Right cardiac atrium (tissue), 5 donors: ENCODE results near the gene HSD17B7. TPM values are rescaled to one million over a fixed set of nuclear protein-coding genes. Genes with fewer than 3 reads are reported as not detected.
"Not testable (repeated sequence)": the region's sequence is repeated elsewhere in the genome, so short reads cannot be mapped to it uniquely, and the experiment has no call there.

ENCODE experiments used
- ATAC-seq, 2 donors: fragments of 200-7000 bp; cut with Tn5 transposase; one replicate each; pipeline versions ENCODE4 v1.8.0 to v1.9.1; 2020; ENCODE audit warnings: moderate library complexity in 2 of 2, mild to moderate bottlenecking in 1 of 2
- DNase-seq, 3 donors: peaks; one replicate each; pipeline ENCODE4 v3.0.0-alpha.2; 2020
- H3K27ac ChIP-seq: one replicate; pipeline ENCODE4 v1.5.1; 2013; ENCODE audit warnings: mild to moderate bottlenecking, low read length, control low read depth, moderate library complexity
- H3K27me3 ChIP-seq: one replicate; pipeline ENCODE4 v1.6.1; 2013; ENCODE audit not compliant: control insufficient read depth, insufficient read depth
- H3K4me1 ChIP-seq: one replicate; pipeline ENCODE4 v1.6.1; 2013; ENCODE audit warnings: low read length; ENCODE audit not compliant: control insufficient read depth, insufficient read depth
- H3K4me3 ChIP-seq: one replicate; pipeline ENCODE4 v1.5.1; 2013; ENCODE audit warnings: low read length, control low read depth
- H3K9me3 ChIP-seq: one replicate; pipeline ENCODE4 v1.6.1; 2013; ENCODE audit warnings: low read length; ENCODE audit not compliant: control insufficient read depth
- WGBS: extraction: QIAGEN DNeasy Blood & Tissue Kit; methylation state at CpG from one replicate; pipeline ENCODE4 v1.1.7; 2013; 5-methylcytosine and 5-hydroxymethylcytosine counted together
- intact Hi-C, 4 donors: fragments of 100-400 bp; cut with DNase I; formaldehyde crosslinking; loops; one replicate each; pipeline versions ENCODE4 v1.11.0 to v1.14.0; 2022 to 2023
- polyA plus RNA-seq: library from polyadenylated mRNA; stranded (reverse); fragments of 200-250 nt; gene quantifications from one replicate; pipeline ENCODE4 v1.2.3, GENCODE V29; 2013
- total RNA-seq, 4 donors: library from RNA; stranded (reverse); fragmentation: NEBNext Ultra II Directional; extraction: Animal tissue kit (Norgen Biotek cat#: 25700); gene quantifications; one replicate each; pipeline ENCODE4 v1.2.1, GENCODE V29; 2021
- donor health status: healthy with polysubstance abuse.
- donor health status: DM: no; HTN: yes; CAD: no.
- donor health status: DM: no; HTN: no; CAD: no.
- donor health status: DM: no; HTN: yes; CAD: no; lungs with severe emphysema.
- donor health status: DM: yes; HTN: yes; CAD: no.

The HSD17B7 gene
- total and polyA plus RNA-seq, 5 donors = 5.2 to 7.3 (median 6.2) TPM

DNA sequence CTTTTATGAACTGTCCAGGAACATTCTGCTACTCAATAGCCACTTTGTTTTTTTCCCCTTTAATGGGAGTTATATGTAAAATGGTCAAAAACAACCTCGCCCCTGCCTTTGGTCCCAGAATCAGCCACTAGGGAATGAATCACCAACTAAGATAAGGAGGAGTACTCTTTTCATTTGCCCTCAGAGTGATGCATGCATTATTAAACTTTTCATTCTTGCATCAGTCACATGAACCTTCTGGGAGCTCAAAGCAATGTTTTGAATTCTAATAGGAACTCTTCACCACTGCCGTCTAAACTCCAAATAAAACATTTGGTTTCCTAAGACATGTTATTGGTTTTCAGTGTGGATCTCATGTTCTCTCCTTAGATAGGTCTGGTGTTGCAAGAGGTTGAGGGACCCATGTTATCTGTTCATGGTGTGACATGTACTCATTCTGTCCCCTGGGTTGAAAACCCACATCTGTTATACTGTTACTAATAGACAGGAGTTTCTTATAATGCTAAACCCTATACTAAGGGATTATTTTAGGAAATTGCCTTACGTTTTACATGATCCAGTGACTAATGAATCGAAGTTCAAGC lies 17.8 kb upstream of the HSD17B7 start:
- no peak overlapping the region for H3K4me3 ChIP-seq
- no peak overlapping the region for H3K27ac ChIP-seq
- 68% methylated on average over 4 of the region's 4 CpGs for WGBS
- ATAC-seq = peak; percentile 83 to 87
- DNase-seq = peak in 1 of 3 donors; percentile 14
- H3K27me3 ChIP-seq = no peaks in the 10 kb centered on the region
- intact Hi-C loops = no loop called here
- no peaks in the 10 kb centered on the region for H3K9me3 ChIP-seq
- peaks cover 3% of the 10 kb centered on the region for H3K4me1 ChIP-seq

DNA sequence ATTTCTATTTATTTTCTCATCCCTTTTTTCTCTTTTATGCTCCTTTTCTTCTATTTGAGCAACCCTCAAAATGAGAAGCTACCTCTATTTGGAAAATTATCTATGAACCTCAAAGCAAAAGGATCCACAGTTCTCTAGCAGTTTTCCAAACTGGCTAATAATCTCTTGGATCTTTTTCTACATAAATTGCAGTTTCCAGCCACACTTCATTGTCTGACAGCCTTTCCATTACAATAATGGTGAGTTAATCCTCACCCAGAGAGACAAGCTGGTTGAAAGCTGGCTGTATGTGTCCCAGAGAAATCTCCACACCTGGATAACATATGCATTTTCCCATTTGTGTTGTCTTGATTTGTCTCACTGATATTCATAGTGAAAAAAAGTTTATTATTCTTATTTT lies 16.5 kb upstream of the HSD17B7 start:
- Histone ChIP-seq H3K27ac (no peak overlapping the region), H3K9me3 (no peaks in the 10 kb centered on the region), H3K27me3 (no peaks in the 10 kb centered on the region), H3K4me1 (peaks cover 6% of the 10 kb centered on the region), H3K4me3 (no peak overlapping the region)
- DNase-seq (no peak), ATAC-seq (no peak)
- intact Hi-C loops = no loop called here

DNA sequence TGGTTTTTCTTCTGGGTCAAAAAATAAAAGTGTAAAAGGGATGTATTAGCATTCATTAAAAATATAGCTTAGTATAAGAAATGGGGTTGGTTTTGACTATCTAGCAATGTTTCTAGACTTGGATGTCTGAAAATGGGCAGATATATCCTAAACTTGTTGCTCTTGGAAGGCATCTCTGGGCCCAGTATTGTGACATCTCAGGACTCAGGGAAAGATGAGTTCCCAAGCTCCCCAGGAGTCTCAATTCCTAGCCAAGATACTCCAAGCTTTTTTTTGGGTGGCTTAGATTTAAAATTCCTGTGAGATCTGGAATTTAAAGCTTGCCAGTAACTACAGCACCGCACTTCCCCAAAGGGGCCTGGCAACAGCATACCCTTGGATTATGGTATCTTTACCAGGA lies 11.5 kb upstream of the HSD17B7 start:
- ATAC-seq = peak in 1 of 2 donors; percentile 45
- intact Hi-C loops = no loop called here
- DNase-seq = no peak
- no peaks in the 10 kb centered on the region for H3K9me3 ChIP-seq
- no peak overlapping the region for H3K4me3 ChIP-seq
- 73% methylated on average over 1 of the region's 1 CpG for WGBS
- H3K4me1 ChIP-seq = peaks cover 3% of the 10 kb centered on the region
- H3K27ac ChIP-seq = no peak overlapping the region
- H3K27me3 ChIP-seq = no peaks in the 10 kb centered on the region

DNA sequence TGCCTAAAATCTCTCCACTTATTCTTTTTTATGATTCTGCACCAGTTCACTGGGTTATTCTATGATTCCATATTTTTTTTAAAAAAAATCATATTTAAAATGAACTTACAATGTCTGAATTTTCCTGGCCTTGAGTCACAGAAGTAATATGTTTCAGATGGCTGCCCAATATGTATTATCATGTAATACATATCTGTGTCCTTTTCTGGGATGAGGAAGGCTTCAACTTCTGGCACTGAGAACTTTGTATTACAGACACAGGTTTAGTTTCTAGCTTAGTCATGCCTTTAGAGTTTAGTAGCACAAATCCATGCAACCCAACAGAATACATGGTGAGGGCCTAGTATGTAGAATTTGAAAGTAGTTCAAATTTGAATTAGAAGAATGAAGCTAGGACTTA lies 7.8 kb upstream of the HSD17B7 start:
- H3K27me3 ChIP-seq = no peaks in the 10 kb centered on the region
- intact Hi-C loops = loop anchor here in 1 of 4 donors (10.0 kb wide), 1 partner anchor 168 kb away; no protein-coding TSS in a partner anchor
- no peak for ATAC-seq

DNA sequence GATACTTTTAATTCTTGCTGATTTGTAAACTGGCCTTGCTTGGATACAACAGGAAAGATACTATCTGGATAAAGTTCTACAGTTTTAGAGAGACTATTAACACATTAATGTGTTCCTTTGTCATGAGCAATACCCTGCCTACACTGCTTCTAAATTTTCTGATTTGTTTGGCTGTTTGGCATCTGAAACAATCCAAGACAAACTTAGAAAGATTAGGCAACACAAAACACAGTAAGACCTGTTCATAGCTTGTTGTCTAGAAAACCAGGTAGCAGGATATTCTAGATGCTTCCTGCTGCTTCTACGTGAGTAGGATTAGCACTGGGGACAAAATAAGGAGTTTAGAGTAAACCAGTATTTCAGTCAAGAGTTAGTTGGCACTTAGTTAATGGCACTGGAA lies 5.6 kb upstream of the HSD17B7 start:
- H3K27ac ChIP-seq, H3K9me3 ChIP-seq, H3K4me3 ChIP-seq, DNase-seq, ATAC-seq, H3K4me1 ChIP-seq, H3K27me3 ChIP-seq: not testable (repeated sequence)
- intact Hi-C loops = loop anchor here in 1 of 4 donors (10.0 kb wide), 1 partner anchor 170 kb away; no protein-coding TSS in a partner anchor
- WGBS = 100% methylated on average over 1 of the region's 1 CpG

More for the DNA sequence above, 7.8 kb upstream of the HSD17B7 start:
- Histone ChIP-seq H3K9me3 (no peaks in the 10 kb centered on the region), H3K4me3 (no peak overlapping the region), H3K27ac (no peak overlapping the region), H3K4me1 (peaks cover 3% of the 10 kb centered on the region)
- no peak for DNase-seq

DNA sequence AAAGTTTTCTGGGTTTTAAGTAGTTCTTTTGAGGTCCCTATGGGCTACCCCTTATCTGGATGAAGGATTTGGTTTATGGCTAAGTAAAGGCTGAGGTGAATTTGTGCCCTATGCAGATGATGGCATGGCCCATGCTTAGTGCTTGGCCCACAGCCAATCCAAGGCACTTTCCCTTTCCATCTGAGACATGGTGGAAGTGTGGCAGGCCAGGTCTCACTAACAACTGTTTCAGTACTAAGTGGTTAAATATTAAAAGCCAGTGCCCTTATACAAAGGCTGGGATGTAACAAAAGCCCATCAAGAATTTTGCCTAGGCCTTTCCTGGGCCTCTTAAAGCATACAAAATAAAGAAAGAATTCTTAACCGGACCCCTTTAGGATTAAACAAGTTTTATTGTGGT lies 1.7 kb upstream of the HSD17B7 start:
- H3K27ac ChIP-seq, H3K4me1 ChIP-seq, ATAC-seq, H3K4me3 ChIP-seq, H3K27me3 ChIP-seq, H3K9me3 ChIP-seq: not testable (repeated sequence)
- WGBS = 95% methylated on average over 1 of the region's 1 CpG
- intact Hi-C loops = loop anchor here in 1 of 4 donors (10.0 kb wide), 1 partner anchor 174 kb away; no protein-coding TSS in a partner anchor
- peak in 2 of 3 donors; percentile 45 to 61 for DNase-seq

DNA sequence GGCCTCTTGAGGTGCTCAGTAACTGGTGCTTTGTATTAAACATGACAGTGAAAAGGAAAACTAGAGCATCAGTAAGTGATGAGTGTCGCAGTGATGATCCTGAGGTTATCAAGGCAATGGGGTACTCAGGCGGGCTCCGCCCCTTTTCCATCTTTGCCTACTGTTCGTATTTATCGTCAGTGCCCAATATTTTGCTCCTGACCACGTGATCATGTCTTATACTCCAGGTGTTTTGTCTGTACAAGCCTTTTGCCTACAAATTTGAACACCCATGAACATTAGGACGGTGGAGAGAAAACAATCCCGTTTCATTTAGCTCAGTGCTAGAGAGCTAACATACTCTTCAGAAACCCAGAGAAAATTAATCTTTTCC lies 469 bp downstream of the HSD17B7 start:
- peak overlapping the region; percentile 51 for H3K4me3 ChIP-seq
- H3K27ac ChIP-seq, H3K27me3 ChIP-seq, DNase-seq, H3K9me3 ChIP-seq, H3K4me1 ChIP-seq: not testable (repeated sequence)
- ATAC-seq = peak; percentile 31 to 32
- WGBS = 0% methylated on average over 7 of the region's 8 CpGs
- intact Hi-C loops = loop anchor here in 1 of 4 donors (10.0 kb wide), 1 partner anchor 176 kb away; no protein-coding TSS in a partner anchor

DNA sequence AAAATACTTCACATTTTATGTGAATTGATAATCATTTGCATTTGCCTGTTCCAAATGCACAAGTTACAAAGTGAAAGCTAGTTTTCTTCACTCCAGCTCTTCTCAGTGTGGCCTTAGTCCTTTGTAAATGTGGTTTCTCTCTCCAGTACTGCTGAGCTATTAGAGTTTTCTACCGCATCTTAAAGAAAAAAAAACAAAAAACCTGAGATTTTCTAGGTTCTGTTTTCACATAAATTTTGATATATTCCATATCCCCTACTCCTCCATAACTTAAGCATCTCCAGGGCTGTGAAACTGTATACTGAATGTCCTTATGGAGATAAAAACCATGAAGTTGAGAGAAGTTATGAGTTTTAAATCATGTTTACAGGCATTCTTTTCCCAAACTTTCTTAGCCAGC lies 3.8 kb downstream of the HSD17B7 start:
- not testable (repeated sequence) for H3K4me1 ChIP-seq, H3K27ac ChIP-seq, H3K9me3 ChIP-seq, H3K27me3 ChIP-seq, DNase-seq, ATAC-seq, H3K4me3 ChIP-seq
- intact Hi-C loops = loop anchor here in 1 of 4 donors (10.0 kb wide), 1 partner anchor 179 kb away; no protein-coding TSS in a partner anchor
- 87% methylated on average over 1 of the region's 1 CpG for WGBS

DNA sequence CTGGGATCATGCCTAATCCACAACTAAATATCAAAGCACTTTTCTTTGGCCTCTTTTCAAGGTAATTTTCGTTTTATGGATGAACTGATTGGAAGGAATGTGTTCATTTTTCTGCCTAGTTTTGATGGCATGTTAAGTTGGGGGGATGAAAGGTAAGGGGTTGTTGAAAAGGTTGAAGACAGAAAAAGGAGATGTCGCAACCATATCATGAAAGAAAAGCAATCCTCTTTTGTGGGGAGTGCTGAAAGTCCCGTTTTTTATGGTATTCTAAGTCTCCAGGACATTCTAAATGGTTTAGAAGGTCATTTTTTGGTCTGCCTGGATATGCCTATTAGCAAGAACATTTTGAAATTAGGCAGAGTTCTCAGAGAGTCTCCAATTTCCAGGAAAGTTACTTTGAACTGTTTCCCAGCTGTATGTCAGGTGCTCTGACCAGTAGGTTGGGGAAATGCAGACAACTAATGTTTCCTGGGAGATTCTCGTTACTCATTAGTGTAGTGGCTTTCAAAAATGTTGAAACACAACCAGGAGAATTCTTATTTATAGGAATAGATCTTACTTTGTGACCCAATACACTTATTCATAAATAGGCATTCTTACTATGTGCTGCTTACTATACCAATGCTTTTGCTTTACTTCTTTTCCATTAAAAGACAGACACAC lies 6.2 kb downstream of the HSD17B7 start:
- intact Hi-C loops = loop anchor here in 1 of 4 donors (10.0 kb wide), 1 partner anchor 182 kb away; no protein-coding TSS in a partner anchor
- not testable (repeated sequence) for H3K27ac ChIP-seq, H3K9me3 ChIP-seq, DNase-seq, H3K4me3 ChIP-seq, H3K4me1 ChIP-seq, ATAC-seq, H3K27me3 ChIP-seq
- 71% methylated on average over 4 of the region's 4 CpGs for WGBS

DNA sequence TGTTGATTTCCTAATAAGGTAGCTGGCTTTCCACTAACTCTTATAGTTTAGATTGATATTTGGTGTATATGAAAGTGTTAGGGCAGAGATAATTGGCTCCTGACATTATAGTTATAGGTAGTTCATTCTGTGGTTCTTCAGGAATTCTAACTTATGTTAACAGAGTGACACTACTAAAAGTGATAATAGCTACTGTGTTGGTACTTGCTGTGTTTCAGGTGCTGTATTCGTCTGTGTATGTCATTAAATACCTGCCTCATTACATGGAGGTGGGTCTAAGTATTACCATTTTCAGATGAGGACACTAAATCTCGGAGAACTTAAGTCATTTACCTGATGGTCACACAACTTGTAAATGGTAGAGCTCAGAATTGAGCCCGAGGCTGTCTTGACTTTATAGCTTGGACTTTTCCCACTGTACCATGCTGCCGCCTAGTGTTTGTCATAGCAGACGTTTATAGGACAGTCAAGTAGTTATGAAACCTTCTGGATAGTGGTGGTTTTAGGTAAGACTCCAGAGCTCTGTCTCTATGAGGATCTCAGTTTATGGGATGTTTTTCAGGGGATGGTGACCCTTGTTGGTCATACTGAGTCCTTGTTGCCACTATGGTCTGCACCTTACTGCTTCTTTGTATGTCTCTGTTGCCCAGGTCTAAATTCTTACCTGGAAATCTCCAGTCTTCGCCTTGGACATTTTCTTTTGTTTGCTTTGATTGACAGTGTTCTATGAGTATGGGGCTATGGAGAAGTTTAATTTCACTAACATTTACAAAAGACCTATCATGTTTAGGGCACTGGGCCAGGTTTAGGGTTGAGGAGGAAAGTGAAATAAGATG lies 9.7 kb downstream of the HSD17B7 start:
- 51% methylated on average over 6 of the region's 6 CpGs for WGBS
- intact Hi-C loops = loop anchor here in 1 of 4 donors (10.0 kb wide), 1 partner anchor 185 kb away; no protein-coding TSS in a partner anchor

DNA sequence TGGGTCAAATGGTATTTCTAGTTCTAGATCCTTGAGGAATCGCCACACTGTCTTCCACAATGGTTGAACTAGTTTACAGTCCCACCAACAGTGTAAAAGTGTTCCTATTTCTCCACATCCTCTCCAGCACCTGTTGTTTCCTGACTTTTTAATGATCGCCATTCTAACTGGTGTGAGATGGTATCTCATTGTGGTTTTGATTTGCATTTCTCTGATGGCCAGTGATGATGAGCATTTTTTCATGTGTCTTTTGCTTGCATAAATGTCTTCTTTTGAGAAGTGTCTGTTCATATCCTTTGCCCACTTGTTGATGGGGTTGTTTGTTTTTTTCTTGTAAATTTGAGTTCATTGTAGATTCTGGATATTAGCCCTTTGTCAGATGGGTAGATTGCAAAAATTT lies 17.0 kb downstream of the HSD17B7 start:
- H3K27ac ChIP-seq, H3K9me3 ChIP-seq, DNase-seq, H3K27me3 ChIP-seq, intact Hi-C loops, H3K4me1 ChIP-seq, ATAC-seq, H3K4me3 ChIP-seq: not testable (repeated sequence)
- WGBS = no CpG with 5 or more reads among the region's 2 CpGs

More for the DNA sequence above, 9.7 kb downstream of the HSD17B7 start:
- H3K4me3 ChIP-seq, H3K4me1 ChIP-seq, H3K9me3 ChIP-seq, H3K27me3 ChIP-seq, H3K27ac ChIP-seq: not testable (repeated sequence)
- peak; percentile 91 to 93 for ATAC-seq
- peak; percentile 59 to 79 (median 65) for DNase-seq
